H54 (cell line): Measurements from ENCODE around the gene COL23A1.

Source experiments
- DNase-seq: peaks from one replicate; pipeline ENCODE4 v3.0.0; 2011; ENCODE audit warnings: low spot score, mixed read lengths; ENCODE audit not compliant: insufficient read length
- FAIRE-seq: peaks from 3 replicates; lab custom pipeline; 2011; peaks lifted over from hg19 to GRCh38; lab: Jason Lieb, UNC
- POLR2A ChIP-seq: IDR thresholded peaks from 2 replicates; pipeline ENCODE4 v1.6.1; 2011; ENCODE audit warnings: low read depth, mild to moderate bottlenecking, low read length

The COL23A1 gene

DNA sequence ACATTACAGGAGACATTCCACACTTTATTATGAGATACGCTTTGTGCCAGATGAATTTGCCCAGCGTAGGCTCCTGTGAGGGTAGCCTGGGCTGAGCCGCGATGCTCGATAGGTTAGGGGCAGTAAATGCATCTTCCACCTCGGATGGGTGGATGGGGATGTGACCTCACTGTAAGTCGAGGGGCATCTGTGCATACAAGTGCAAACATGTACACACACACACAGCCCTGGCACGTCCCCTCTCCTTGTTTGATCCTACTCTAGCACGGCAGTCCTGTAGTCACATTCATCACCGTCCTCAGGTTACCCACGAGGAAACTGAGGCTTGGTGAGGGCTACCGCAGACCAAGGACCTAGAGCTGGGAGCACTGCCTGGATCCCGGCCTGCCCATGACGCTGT lies 166.8 kb downstream of the COL23A1 start:
- no peak for FAIRE-seq

GRCh38 chr5:178422400-178422775 lies 167.8 kb downstream of the COL23A1 start:
- DNase-seq, result no peak
- TF ChIP-seq POLR2A, result no peak
- FAIRE-seq, result no peak

More for the DNA sequence above, 166.8 kb downstream of the COL23A1 start:
- DNase-seq, result no peak
- TF ChIP-seq POLR2A, result no peak

- no peak for TF ChIP-seq POLR2A
- FAIRE-seq, result no peak
- DNase-seq, result no peak
Measured at GRCh38 chr5:178421699-178422399, 168.3 kb downstream of the COL23A1 start.

DNA sequence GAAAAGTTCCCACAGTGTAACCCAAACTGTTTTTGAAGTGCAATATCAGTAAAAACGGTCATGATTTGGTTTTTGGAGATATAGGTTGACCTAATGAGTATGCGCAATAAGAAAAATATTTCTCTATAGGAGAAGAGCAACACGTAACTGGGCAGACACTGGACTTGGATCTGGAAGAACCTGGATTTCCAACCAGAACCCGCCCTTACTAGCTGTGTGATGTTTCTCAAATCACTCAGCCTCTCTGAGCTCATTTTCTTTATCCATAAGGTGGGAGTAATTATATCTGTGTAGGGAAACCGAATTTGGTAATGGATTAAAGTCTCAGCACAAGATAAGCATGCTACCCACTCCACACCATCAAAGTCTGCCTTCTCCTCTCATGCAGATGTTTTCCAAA lies 169.1 kb downstream of the COL23A1 start:
- TF ChIP-seq POLR2A, result no peak
- no peak for DNase-seq
- FAIRE-seq, result no peak

GRCh38 chr5:178420354-178420781 lies 169.8 kb downstream of the COL23A1 start:
- DNase-seq (no peak), FAIRE-seq (no peak)
- no peak for TF ChIP-seq POLR2A

GRCh38 chr5:178419651-178420050 lies 170.5 kb downstream of the COL23A1 start:
- FAIRE-seq, result no peak
- no peak for DNase-seq
- no peak for TF ChIP-seq POLR2A

- DNase-seq (no peak), FAIRE-seq (no peak)
- no peak for TF ChIP-seq POLR2A
Measured at GRCh38 chr5:178419196-178419595, 171.0 kb downstream of the COL23A1 start.

GRCh38 chr5:178418471-178419010 lies 171.7 kb downstream of the COL23A1 start:
- no peak for FAIRE-seq
- DNase-seq, result no peak
- TF ChIP-seq POLR2A, result no peak

- no peak for DNase-seq
- FAIRE-seq, result no peak
- TF ChIP-seq POLR2A, result no peak
Measured at GRCh38 chr5:178418031-178418430, 172.2 kb downstream of the COL23A1 start.

DNA sequence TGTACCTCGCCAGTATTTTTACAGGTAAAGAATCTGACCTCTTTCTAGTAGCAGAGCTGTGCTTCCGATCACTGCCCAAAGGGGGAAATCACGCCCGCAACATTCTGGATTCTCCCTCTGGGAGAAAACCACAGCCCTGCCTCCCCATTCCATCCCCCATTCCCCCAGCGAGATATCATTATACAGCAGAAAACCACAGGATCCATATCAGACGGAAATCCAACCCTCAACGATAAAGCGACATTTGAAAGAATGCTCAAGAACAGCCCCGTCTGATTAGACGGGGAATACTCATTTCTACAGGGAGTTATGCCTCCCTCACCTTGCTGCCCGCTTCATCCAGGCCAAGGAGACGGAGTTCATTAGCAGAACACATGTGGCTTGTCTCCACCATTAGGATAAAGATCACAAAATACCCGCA lies 172.8 kb downstream of the COL23A1 start:
- DNase-seq (no peak), FAIRE-seq (no peak)

GRCh38 chr5:178416919-178417318 lies 173.3 kb downstream of the COL23A1 start:
- DNase-seq (peak; percentile 79), FAIRE-seq (no peak)
- no peak for TF ChIP-seq POLR2A

More for the DNA sequence above, 172.8 kb downstream of the COL23A1 start:
- no peak for TF ChIP-seq POLR2A

- no peak for DNase-seq
- no peak for TF ChIP-seq POLR2A
- FAIRE-seq, result no peak
Measured at GRCh38 chr5:178416206-178416882, 173.8 kb downstream of the COL23A1 start.

DNA sequence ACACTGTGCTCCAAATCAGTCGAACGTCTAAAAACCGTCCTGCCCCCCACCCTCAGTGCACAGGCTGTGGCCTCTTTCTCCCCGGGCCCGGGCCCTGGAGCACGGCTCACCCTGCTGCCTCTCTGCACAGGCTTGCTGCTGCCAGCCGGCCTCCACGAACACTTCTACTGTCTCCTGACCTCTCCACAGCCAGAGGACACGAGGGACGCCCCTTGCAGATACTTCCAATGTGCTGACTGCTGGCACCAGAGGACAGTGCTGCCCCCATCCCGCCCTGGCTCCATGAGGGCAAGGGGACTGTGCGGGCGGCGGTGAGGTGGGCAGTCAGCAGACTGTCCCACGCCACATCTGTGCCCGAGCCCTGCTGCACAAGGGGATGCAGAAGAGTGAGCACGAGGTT lies 174.8 kb downstream of the COL23A1 start:
- no peak for TF ChIP-seq POLR2A
- no peak for FAIRE-seq
- no peak for DNase-seq

DNA sequence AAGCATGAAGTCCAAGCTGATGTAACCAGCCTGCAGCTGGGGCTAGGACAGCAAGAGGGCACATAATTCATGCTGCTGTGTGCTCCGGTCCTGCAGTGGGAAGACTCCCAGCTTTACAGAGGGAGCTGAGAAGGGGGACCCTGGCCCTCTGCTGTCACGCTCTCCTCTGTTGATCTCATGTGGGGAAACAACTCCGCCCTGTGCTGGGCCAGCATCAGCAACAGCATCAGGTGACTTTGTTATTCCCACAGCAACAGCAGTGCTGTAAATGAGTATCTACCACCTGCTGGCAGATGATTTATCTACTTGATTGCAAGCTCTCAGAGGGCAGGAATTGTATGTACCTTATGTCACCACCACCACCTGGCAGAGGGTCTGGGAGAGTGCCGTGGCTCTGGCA lies 176.2 kb downstream of the COL23A1 start:
- FAIRE-seq, result no peak
- no peak for TF ChIP-seq POLR2A

More for the DNA sequence above, 176.2 kb downstream of the COL23A1 start:
- no peak for DNase-seq
